IPS DF 6.9 (cell line): ENCODE results near the gene INPP5D.

Experiments
- DNase-seq: peaks from one replicate; pipeline ENCODE4 v3.0.0-alpha.2; 2013; ENCODE audit warnings: low read depth, low spot score
- H3K27ac ChIP-seq: one replicate; pipeline ENCODE4 v1.5.1; 2013; ENCODE audit warnings: low read length, control low read depth
- H3K27me3 ChIP-seq: 2 replicates; pipeline ENCODE4 v1.6.1; 2013; ENCODE audit warnings: mild to moderate bottlenecking, low read length; ENCODE audit not compliant: control insufficient read depth, insufficient read depth
- H3K36me3 ChIP-seq: 2 replicates; pipeline ENCODE4 v1.6.1; 2013; ENCODE audit warnings: low read length; ENCODE audit not compliant: control insufficient read depth, insufficient read depth
- H3K4me1 ChIP-seq: 2 replicates; pipeline ENCODE4 v1.6.1; 2013; ENCODE audit warnings: low read length; ENCODE audit not compliant: control insufficient read depth, insufficient read depth
- H3K4me3 ChIP-seq: 2 replicates; pipeline ENCODE4 v1.5.1; 2013; ENCODE audit warnings: mild to moderate bottlenecking, low read length
- H3K9me3 ChIP-seq: 2 replicates; pipeline ENCODE4 v1.6.1; 2013; ENCODE audit warnings: low read length, inconsistent platforms; ENCODE audit not compliant: control insufficient read depth, insufficient read depth
- WGBS: extraction: QIAGEN DNeasy Blood & Tissue Kit; methylation state at CpG from one replicate; pipeline ENCODE4 v1.1.7; 2013; ENCODE audit warnings: mixed read lengths, missing lambda C conversion rate; ENCODE audit not compliant: insufficient read length, insufficient coverage; 5-methylcytosine and 5-hydroxymethylcytosine counted together

INPP5D gene

DNA sequence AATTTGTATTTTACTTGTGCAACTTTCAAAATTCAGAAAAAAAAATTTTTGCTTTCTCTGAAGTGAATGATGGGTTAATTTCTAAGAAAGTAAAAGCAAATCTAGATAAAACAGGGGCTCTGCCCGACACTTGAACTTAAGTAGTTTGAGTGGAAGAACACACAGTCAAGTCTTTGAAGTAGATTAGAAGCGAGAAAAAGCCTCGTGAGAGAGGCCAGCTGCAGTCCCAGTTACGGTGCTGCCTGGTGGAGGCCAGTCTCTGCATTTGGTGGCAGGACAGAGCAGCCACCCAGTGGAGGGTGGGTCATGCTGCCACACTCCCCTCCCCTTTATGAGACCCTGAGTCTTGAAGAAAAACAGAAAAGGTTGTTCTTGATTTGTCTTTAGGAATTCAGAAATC is 81.8 kb downstream of the INPP5D start:
- no CpG with 5 or more reads among the region's 4 CpGs for WGBS
- H3K27ac ChIP-seq: no peak overlapping the region
- no peak overlapping the region for H3K4me3 ChIP-seq
- no peaks in the 10 kb centered on the region for H3K9me3 ChIP-seq
- no peaks in the 10 kb centered on the region for H3K36me3 ChIP-seq
- no peaks in the 10 kb centered on the region for H3K27me3 ChIP-seq
- peaks cover 4% of the 10 kb centered on the region; the same call in 1 of the 2 replicates for H3K4me1 ChIP-seq
- DNase-seq: no peak

DNA sequence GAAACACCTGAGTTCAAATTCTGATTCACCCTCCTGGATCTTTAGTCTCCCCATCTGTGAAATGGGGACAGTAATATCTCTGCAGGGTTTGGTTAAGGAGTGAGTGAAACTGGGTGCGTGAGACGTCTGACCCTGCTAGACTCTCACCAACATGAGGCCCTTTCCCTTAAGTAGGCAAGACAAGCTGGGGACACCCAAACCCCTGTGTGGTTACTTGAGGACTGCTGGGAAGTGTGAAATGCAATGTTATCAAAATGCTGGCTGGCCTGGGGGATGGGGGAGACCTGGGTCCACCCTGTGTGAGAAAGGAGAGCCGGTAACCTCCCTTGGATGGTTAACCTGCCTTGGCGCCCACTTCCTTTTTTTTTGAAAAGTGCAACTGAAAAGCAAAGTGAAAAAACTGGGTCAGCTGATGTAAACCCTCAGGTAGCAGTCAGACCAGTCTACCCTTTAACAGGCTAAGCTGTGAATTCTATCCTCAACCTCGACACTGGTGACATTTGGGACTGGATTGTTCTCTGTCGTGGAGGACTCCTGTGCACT is 82.3 kb downstream of the INPP5D start:
- Histone ChIP-seq H3K9me3 (no peaks in the 10 kb centered on the region), H3K27ac (no peak overlapping the region), H3K27me3 (no peaks in the 10 kb centered on the region), H3K36me3 (no peaks in the 10 kb centered on the region), H3K4me3 (no peak overlapping the region), H3K4me1 (peaks cover 4% of the 10 kb centered on the region; the same call in 1 of the 2 replicates)
- DNase-seq: no peak
- WGBS: no CpG with 5 or more reads among the region's 6 CpGs

DNA sequence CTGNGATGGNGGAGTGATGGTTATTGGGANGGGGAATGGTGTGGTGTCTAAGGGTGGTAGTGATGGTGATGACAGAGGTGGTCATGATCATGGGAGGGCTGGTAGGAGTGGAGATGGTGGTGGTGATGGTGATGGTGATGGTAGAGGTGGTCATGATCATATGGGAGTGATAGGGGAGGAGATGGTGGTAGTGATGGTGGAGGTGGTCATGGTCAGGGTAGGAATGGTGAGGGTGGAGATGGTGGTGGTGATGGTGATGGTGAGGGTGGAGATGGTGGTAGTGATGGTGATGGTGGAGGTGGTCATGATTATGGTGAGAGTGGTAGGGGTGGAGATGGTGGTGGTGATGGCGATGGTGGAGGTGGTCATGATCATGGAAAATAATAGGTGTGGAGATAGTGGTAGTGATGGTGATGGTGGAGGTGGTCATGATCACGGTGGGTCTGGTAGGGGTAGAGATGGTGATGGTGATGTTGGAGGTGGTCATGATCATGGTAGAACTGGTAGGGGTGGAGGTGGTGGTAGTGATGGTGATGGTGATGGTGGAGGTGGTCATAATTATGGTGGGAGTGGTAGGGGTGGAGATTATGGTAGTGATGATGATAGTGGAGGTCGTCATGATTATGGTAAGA is 83.7 kb downstream of the INPP5D start:
- H3K36me3 ChIP-seq: no peaks in the 10 kb centered on the region
- no peaks in the 10 kb centered on the region for H3K27me3 ChIP-seq
- 100% methylated on average over 2 of the region's 3 CpGs for WGBS
- H3K4me1 ChIP-seq: peaks cover 4% of the 10 kb centered on the region; the same call in 1 of the 2 replicates
- no peak overlapping the region for H3K27ac ChIP-seq
- no peak overlapping the region for H3K4me3 ChIP-seq
- no peak for DNase-seq
- no peaks in the 10 kb centered on the region for H3K9me3 ChIP-seq

DNA sequence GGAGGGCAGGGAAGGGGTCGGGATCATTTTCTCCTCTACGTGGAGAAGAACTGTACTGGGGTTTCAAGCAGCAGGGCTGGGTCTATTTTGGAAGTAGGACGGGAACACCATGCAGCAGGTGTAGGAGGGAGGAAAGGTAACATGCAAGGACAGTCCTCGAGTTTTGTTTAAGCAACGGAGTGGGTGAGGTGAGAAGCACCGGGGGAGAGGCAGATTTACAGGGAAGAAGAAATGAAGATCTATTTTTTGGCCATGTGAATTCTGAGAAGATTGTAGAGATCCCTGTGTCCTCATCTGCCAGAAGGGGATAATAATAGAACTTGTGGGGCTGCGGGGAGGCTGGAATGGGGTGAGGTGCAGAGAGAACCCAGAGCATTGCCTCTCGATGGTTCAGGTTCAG is 85.6 kb downstream of the INPP5D start:
- no CpG with 5 or more reads among the region's 8 CpGs for WGBS
- no peak overlapping the region for H3K4me3 ChIP-seq
- peaks cover 2% of the 10 kb centered on the region; the same call in 1 of the 2 replicates for H3K4me1 ChIP-seq
- no peaks in the 10 kb centered on the region for H3K36me3 ChIP-seq
- no peaks in the 10 kb centered on the region for H3K9me3 ChIP-seq
- H3K27me3 ChIP-seq: no peaks in the 10 kb centered on the region
- DNase-seq: no peak
- no peak overlapping the region for H3K27ac ChIP-seq

DNA sequence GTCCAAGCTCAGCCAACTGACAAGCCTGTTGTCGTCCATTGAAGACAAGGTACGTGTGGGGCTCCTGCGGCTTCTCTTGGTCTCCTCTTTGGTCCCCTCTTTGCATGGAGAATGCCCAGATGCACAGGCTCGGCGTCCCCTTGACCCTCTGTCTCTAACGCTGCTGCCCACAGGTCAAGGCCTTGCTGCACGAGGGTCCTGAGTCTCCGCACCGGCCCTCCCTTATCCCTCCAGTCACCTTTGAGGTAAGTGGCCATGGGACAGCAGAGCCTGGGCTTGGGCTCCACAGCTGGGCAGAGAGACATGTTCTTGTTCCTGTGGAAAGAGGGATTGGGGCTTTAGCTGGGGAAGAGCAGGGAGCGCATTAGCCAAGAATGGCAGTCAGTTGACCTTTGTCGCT is 86.1 kb downstream of the INPP5D start:
- Histone ChIP-seq H3K9me3 (no peaks in the 10 kb centered on the region), H3K36me3 (no peaks in the 10 kb centered on the region), H3K27ac (no peak overlapping the region), H3K4me3 (no peak overlapping the region), H3K27me3 (no peaks in the 10 kb centered on the region), H3K4me1 (no peaks in the 10 kb centered on the region)
- no peak for DNase-seq
- no CpG with 5 or more reads among the region's 11 CpGs for WGBS

DNA sequence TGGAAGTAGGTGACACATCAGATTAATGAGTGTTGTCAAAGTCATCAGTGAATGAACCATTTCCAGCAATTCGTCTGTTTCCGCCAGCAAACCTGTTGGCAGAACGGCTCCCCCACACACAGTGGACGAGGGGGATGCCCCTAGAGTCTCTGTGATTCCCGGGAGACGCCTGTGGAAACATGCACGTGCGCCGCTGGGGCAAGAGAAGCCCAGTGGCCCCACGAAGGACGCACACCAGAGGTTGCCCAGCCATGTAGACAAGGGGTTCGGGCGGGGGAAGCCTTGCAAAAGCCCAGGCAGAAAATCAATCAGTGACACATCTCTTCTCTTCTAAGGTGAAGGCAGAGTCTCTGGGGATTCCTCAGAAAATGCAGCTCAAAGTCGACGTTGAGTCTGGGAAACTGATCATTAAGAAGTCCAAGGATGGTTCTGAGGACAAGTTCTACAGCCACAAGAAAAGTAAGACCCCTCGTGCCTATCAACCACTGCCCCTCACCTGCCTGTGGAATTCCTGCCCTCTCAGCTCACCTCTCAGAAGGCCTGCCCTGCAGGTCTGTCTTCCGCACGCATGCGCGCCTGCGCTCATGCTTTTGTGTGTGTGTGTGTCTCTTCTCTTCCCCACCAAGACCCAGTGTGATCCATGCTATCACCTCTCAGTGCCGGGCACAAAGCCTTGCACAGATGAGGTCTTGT is 87.1 kb downstream of the INPP5D start:
- WGBS: no CpG with 5 or more reads among the region's 22 CpGs
- no peaks in the 10 kb centered on the region for H3K36me3 ChIP-seq
- no peak overlapping the region for H3K27ac ChIP-seq
- DNase-seq: no peak
- no peak overlapping the region for H3K4me3 ChIP-seq
- H3K9me3 ChIP-seq: no peaks in the 10 kb centered on the region
- no peaks in the 10 kb centered on the region for H3K4me1 ChIP-seq
- no peaks in the 10 kb centered on the region for H3K27me3 ChIP-seq

DNA sequence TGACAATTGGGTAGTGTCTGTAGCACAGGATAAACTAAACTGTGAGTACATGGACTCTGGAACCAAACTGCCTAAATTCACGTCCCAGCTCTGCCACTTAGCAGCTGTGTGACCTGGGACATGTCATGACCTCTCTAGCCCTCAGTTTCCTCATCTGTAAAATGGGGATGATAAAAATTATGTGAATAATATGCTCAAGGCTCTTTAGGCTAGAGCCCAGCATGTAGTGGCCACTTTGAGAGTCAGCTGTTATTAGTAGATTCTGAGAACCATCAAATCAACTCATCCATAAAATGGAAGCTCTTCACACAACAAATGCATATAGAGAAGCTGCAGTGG is 87.7 kb downstream of the INPP5D start:
- Histone ChIP-seq H3K27ac (no peak overlapping the region), H3K4me1 (no peaks in the 10 kb centered on the region), H3K9me3 (no peaks in the 10 kb centered on the region), H3K36me3 (no peaks in the 10 kb centered on the region), H3K27me3 (no peaks in the 10 kb centered on the region), H3K4me3 (no peak overlapping the region)
- no peak for DNase-seq
- WGBS: no CpG with 5 or more reads among the region's 1 CpG

DNA sequence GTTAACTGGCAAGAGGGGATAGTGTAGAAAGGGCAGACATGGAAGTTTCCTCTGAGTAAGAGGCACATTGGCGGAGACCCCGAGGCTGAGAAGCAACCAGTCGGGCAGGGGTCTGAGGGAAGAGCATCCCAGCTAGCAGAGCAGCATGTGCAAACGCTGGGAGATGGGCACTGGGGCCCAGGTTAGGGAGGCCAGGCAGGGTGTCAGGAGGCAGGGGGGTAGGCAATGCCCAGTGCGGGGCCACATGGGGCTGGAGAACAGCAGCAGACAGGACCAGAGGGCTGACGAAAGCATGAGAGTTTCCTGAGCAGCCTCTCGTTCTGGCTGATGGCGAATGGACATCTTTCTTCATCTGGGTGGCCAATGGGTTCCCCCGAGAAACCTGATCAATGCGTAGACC is 88.2 kb downstream of the INPP5D start:
- no peak overlapping the region for H3K4me3 ChIP-seq
- H3K27ac ChIP-seq: no peak overlapping the region
- WGBS: no CpG with 5 or more reads among the region's 10 CpGs
- no peaks in the 10 kb centered on the region for H3K27me3 ChIP-seq
- no peaks in the 10 kb centered on the region for H3K4me1 ChIP-seq
- H3K36me3 ChIP-seq: no peaks in the 10 kb centered on the region
- H3K9me3 ChIP-seq: no peaks in the 10 kb centered on the region
- no peak for DNase-seq

DNA sequence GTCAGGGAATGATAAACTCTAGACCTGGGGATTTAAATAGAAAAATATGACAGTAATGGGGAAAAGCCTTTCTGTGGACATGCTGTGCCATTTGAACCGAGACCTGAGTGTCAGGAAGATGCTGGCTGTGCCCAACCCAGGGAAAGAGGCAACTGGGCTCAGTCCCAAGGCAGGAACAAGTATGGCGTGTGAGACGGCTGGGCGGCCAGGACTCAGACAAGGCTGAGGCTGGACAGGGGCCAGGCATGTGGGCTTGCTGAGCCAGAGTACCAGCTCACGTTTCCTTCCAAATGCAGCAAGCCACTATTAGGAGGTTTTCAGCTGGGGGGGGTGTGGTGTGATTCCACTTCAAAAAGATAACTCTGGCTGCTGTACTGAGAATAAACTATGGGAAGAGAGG is 92.4 kb downstream of the INPP5D start:
- Histone ChIP-seq H3K27me3 (no peaks in the 10 kb centered on the region), H3K4me1 (no peaks in the 10 kb centered on the region), H3K4me3 (no peak overlapping the region), H3K36me3 (no peaks in the 10 kb centered on the region), H3K27ac (no peak overlapping the region), H3K9me3 (no peaks in the 10 kb centered on the region)
- WGBS: no CpG with 5 or more reads among the region's 5 CpGs
- DNase-seq: no peak

DNA sequence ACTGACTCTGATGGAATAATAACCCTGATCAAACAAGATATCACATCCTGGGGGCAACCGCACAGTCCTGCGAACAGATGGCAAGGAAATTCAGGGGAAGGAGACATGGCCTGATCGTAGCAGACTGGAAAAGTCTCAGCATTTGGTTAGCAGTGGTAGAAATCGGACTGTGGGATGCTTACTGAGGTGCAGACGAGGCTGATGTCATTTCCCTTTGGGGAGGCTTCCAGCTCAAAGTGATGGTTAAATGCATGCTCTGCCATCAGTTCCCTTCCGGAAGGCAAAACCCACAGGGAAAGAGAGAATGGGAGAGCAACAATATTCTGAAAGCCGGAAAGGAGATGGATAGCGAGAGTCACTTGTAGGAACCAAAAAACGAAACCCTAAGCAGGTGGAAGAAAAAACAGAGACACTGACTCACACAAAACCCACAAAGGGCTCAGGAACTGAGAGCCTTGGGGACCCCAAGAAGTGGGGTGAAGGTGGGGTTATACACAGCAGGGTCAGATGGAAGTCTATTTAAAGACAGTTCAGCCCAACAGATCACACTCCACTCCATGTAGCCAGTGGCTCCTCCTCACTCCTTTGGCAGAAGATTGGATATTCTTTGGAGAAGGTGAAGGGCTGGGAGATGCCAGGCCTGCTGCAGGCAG is 93.1 kb downstream of the INPP5D start:
- no peak overlapping the region for H3K4me3 ChIP-seq
- no peaks in the 10 kb centered on the region for H3K9me3 ChIP-seq
- no CpG with 5 or more reads among the region's 9 CpGs for WGBS
- H3K4me1 ChIP-seq: no peaks in the 10 kb centered on the region
- DNase-seq: no peak
- H3K36me3 ChIP-seq: no peaks in the 10 kb centered on the region
- no peaks in the 10 kb centered on the region for H3K27me3 ChIP-seq
- H3K27ac ChIP-seq: no peak overlapping the region
